OCI-LY7 (cell line): ENCODE measurements around the gene TRIM56.

ENCODE experiments used
- CTCF ChIP-seq: fragments of 200-600 bp; sonication (generic); conservative IDR thresholded peaks from 2 replicates; pipeline ENCODE4 v1.5.1; 2014; ENCODE audit warnings: mild to moderate bottlenecking, antibody characterized with exemption, low read length, moderate library complexity, mixed read lengths
- EZH2phosphoT487 ChIP-seq: fragments of 200-600 bp; sonication (generic); IDR thresholded peaks from 2 replicates; pipeline ENCODE4 v1.6.1; 2018; ENCODE audit warnings: low read depth, borderline replicate concordance, mild to moderate bottlenecking, mixed run types, antibody characterized with exemption, low read length, moderate library complexity, mixed read lengths

- TF ChIP-seq CTCF = no peak
- no peak for TF ChIP-seq EZH2phosphoT487
These were observed 27.0 kb downstream of the TRIM56 start for GRCh38 chr7:101112233-101112632.
